Measurements from ENCODE around the gene SPAAR.

GRCh38 chr9:35899021-35899420 lies 10.3 kb upstream of the SPAAR start:
- TF ChIP-seq, protein P1, sequence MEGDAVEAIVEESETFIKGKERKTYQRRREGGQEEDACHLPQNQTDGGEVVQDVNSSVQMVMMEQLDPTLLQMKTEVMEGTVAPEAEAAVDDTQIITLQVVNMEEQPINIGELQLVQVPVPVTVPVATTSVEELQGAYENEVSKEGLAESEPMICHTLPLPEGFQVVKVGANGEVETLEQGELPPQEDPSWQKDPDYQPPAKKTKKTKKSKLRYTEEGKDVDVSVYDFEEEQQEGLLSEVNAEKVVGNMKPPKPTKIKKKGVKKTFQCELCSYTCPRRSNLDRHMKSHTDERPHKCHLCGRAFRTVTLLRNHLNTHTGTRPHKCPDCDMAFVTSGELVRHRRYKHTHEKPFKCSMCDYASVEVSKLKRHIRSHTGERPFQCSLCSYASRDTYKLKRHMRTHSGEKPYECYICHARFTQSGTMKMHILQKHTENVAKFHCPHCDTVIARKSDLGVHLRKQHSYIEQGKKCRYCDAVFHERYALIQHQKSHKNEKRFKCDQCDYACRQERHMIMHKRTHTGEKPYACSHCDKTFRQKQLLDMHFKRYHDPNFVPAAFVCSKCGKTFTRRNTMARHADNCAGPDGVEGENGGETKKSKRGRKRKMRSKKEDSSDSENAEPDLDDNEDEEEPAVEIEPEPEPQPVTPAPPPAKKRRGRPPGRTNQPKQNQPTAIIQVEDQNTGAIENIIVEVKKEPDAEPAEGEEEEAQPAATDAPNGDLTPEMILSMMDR (conservative IDR thresholded peaks at IDR 0.05; ENCODE audit: low read depth, low read length): no peak
- TF ChIP-seq EZH2 (IDR thresholded peaks at IDR 0.05; ENCODE audit: borderline replicate concordance, low read depth, low read length, poor library complexity, severe bottlenecking): no peak

All from A673 (cell line).